Anterior cingulate cortex (tissue), 58 donors: ENCODE measurements around the gene STRA6.

Experiments used
- DNase-seq, 58 donors: peaks; one replicate each; lab custom pipeline; 2025; lab: John Stamatoyannopoulos, UW

The STRA6 gene

GRCh38 chr15:74136814-74137536 is 65.6 kb downstream of the STRA6 start:
- no peak for DNase-seq

DNA sequence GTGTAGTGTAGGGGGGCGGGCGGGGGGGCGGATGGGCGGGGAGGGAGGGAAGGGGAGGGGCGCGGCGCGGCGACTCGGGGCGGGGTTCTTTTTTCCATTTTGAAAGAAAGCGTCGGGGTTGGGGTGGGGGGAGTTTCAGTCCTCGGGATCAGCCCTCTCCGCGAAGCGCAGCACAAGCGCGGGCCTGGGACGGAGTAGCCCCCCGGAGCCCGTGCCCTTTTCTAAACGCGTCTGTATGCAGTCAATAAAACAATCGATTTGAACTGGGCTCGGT is 66.1 kb downstream of the STRA6 start:
- DNase-seq: no peak

- DNase-seq: no peak
Observed at GRCh38 chr15:74135041-74135565, 67.5 kb downstream of the STRA6 start.

DNA sequence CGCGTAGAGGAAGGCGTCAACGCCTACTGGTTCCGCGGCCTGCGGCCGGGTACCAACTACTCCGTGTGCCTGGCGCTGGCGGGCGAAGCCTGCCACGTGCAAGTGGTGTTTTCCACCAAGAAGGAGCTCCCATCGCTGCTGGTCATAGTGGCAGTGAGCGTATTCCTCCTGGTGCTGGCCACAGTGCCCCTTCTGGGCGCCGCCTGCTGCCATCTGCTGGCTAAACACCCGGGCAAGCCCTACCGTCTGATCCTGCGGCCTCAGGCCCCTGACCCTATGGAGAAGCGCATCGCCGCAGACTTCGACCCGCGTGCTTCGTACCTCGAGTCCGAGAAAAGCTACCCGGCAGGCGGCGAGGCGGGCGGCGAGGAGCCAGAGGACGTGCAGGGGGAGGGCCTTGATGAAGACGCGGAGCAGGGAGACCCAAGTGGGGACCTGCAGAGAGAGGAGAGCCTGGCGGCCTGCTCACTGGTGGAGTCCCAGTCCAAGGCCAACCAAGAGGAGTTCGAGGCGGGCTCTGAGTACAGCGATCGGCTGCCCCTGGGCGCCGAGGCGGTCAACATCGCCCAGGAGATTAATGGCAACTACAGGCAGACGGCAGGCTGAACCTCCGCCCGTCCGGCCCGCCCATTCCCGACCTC is 68.1 kb downstream of the STRA6 start:
- no peak for DNase-seq

DNA sequence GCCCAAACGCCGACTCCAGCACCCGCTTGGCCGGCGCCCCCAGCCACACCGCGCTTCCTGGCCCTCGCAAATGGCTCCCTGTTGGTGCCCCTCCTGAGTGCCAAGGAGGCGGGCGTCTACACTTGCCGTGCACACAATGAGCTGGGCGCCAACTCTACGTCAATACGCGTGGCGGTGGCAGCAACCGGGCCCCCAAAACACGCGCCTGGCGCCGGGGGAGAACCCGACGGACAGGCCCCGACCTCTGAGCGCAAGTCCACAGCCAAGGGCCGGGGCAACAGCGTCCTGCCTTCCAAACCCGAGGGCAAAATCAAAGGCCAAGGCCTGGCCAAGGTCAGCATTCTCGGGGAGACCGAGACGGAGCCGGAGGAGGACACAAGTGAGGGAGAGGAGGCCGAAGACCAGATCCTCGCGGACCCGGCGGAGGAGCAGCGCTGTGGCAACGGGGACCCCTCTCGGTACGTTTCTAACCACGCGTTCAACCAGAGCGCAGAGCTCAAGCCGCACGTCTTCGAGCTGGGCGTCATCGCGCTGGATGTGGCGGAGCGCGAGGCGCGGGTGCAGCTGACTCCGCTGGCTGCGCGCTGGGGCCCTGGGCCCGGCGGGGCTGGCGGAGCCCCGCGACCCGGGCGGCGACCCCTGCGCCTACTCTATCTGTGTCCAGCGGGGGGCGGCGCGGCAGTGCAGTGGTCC is 68.7 kb downstream of the STRA6 start:
- DNase-seq: no peak

GRCh38 chr15:74132681-74133651 is 69.6 kb downstream of the STRA6 start:
- no peak for DNase-seq

- no peak for DNase-seq
Observed at GRCh38 chr15:74131628-74132413, 70.8 kb downstream of the STRA6 start.

GRCh38 chr15:74130849-74131627 is 71.5 kb downstream of the STRA6 start:
- no peak for DNase-seq

DNA sequence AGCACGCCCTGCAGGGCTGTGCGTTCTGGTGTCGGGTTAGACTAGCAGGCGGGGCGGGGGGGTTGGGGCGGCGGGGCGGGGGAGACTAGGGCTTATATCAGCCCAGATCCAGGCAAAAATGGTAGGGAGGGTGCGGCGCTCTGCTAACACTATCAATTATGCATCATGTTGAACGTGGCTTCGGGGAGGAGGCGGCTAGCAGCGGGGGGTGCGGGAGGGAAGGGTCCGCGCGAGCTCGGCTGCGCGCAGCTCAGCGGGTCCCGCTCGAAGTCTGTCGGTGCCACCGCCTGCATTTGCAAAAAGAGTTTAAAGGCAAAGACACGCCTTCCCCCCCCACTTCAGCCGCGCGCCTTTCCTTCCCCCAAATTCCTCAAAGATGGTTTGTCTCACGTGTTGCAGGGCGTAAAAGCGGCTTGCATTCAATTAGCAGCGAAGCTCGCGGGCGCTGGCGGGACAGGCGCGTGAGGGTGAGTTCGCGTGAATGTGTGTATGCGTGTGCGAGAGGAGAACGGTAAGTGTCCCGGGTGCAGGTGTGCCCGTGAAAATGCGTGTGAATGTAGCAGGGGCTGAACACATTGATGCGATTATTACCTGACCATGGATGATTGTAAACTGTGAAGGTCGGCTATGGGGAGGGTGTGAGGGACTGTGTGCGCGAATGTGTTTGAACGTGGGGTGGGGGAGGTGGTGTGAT is 72.3 kb downstream of the STRA6 start, which contains the start of gene ISLR2:
Gene ISLR2, plus strand, starts transcription at position 432 of the 694 bp plus-strand sequence. CDS start 2,169 bp downstream, outside the sequence.
- peak in 3 of 58 donors; percentile 26 to 44 (median 33) for DNase-seq

DNA sequence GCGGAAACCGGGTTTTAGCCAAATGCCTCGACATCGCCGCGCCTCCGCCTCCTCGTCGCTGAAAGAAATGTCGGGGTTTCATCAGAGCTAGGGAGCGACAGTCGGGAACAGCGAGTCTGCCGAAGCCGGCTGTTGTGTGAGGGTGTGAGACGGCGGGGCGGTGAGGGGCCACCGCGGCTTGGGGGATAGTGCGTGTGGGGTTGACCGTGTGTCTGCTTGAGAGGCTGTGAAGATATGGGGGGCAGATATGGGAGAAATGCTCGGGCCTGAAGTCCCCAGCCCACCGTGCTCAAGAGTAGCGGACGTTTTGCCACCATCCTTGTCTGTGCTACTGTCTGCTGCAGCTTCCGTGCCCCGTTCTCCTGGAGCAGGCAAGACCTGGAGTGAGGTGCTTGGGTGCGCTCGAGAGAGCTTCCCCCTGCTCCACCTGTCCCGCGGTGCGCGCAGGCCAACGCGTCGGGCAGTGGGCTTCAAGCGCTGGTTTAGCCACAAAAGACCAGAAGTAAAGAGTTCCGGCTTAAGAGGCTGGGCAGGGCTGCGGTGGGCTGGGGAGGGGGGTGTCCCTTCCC is 72.9 kb downstream of the STRA6 start:
- DNase-seq: peak in 13 of 58 donors; percentile 26 to 64 (median 42)
